22Rv1 (cell line): ENCODE results near the gene UBE4B.
"Not testable (repeated sequence)": the region's sequence is repeated elsewhere in the genome, so short reads cannot be mapped to it uniquely, and the experiment has no call there.

Source experiments
- H3K27ac ChIP-seq: fragments of 450-650 bp; 2 replicates; pipeline ENCODE4 v1.5.1; 2017
- CTCF ChIP-seq: fragments of 450-650 bp; IDR thresholded peaks from 2 replicates; pipeline ENCODE4 v1.5.1; 2017; ENCODE audit warnings: mild to moderate bottlenecking
- ZFX ChIP-seq: fragments of 450-650 bp; IDR thresholded peaks from 2 replicates; pipeline ENCODE4 v1.6.1; 2017; ENCODE audit warnings: antibody characterized with exemption, borderline replicate concordance

Gene UBE4B

DNA sequence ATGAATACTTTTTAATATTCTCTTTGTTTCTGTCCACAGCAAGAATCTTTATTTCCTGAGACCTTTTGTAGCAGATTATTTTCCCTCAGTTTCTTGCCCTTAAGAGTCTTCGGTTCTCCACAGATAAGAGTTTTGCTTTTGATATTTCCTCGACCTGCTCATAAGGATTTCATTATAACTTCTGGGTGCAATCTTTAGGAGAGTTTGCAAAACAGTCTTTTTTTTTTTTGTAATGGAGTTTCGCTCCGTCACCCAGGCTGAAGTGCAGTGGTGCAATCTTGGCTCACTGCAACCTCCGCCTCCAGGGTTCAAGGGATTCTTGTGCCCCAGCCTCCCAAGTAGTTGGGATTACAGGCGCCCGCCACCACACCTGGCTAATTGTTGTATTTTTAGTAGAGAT is 10.1 kb upstream of the UBE4B start:
- no peak for TF ChIP-seq ZFX
- TF ChIP-seq CTCF, result no peak
- no peak overlapping the region for H3K27ac ChIP-seq

DNA sequence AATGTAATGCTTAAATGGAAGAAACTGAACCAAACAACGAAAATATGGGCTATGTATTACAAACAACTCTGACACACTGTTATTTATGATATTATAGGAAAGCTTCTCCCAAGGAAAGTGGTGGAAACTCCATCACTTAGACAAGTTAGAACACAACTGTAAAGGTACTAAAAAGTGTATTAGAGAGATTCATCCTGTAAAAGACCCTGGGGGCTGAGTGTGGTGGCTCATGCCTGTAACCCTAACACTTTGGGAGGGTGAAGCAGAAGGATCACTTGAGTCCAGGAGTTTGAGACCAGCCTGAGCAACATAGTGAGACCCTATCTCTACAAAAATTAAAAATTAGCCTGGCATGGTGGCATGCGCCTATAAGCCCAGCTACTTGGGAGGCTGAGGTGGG is 7.4 kb upstream of the UBE4B start:
- no peak for TF ChIP-seq ZFX
- no peak for TF ChIP-seq CTCF
- no peak overlapping the region for H3K27ac ChIP-seq

DNA sequence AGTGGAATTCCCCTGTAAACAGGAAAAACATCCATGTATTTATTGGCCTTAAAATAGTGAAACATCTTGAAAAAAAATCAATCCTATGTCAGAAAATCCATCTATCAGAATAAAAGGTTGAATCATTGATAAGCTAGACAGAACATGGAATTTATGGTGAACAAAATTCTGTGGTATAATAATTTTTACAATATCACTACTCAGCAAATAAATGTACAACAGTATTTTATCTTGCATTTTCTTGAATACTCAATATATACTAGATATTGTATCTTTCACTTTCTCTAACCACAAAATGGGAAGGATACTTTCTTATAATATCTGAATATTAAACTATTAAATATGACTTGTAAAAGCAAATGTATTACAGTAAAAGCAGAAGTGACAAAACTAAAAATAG is 5.7 kb upstream of the UBE4B start:
- TF ChIP-seq CTCF (no peak), ZFX (no peak)
- H3K27ac ChIP-seq, result no peak overlapping the region

DNA sequence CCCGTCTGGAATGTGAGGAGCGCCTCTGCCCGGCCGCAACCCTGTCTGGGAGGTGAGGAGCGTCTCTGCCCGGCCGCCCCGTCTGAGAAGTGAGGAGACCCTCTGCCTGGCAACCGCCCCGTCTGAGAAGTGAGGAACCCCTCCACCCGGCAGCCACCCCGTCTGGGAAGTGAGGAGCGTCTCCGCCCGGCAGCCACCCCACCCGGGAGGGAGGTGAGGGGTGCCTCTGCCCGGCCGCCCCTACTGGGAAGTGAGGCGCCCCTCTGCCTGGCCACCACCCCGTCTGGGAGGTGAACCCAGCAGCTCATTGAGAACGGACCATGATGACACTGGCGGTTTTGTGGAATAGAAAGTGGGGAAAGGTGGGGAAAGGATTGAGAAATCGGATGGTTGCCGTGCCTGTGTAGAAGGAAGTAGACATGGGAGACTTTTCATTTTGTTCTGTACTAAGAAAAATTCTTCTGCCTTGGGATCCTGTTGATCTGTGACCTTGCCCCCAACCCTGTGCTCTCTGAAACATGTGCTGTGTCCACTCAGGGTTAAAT is 3.7 kb upstream of the UBE4B start:
- H3K27ac ChIP-seq, result not testable (repeated sequence)

- TF ChIP-seq ZFX (no peak), CTCF (no peak)
- no peak overlapping the region; the same call in 1 of the 2 replicates for H3K27ac ChIP-seq
Measured at GRCh38 chr1:10031461-10031860, 1.3 kb upstream of the UBE4B start.

GRCh38 chr1:10033359-10033845 is 644 bp downstream of the UBE4B start:
- H3K27ac ChIP-seq, result peak overlapping the region; percentile 96
- TF ChIP-seq ZFX (no peak), CTCF (no peak)

DNA sequence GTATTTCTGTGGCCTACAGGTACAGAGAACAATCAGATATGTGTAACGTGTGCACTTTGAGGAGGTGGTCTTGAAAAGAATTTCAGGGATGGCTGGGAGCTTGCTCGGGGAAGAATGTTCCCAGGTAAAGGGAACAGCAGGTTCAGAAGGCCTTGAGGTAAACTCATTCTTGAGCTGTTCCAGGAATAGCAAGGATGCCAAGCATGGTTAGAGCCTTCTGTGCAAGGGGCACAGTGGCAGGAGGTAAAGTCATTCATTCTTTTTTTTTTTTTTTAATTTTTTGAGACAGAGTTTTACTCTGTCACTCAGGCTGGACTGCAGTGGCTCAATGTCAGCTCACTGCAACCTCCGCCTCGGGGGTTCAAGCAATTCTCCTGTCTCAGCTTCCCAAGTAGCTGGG is 10.0 kb downstream of the UBE4B start:
- TF ChIP-seq ZFX (no peak), CTCF (no peak)
- no peak overlapping the region for H3K27ac ChIP-seq

DNA sequence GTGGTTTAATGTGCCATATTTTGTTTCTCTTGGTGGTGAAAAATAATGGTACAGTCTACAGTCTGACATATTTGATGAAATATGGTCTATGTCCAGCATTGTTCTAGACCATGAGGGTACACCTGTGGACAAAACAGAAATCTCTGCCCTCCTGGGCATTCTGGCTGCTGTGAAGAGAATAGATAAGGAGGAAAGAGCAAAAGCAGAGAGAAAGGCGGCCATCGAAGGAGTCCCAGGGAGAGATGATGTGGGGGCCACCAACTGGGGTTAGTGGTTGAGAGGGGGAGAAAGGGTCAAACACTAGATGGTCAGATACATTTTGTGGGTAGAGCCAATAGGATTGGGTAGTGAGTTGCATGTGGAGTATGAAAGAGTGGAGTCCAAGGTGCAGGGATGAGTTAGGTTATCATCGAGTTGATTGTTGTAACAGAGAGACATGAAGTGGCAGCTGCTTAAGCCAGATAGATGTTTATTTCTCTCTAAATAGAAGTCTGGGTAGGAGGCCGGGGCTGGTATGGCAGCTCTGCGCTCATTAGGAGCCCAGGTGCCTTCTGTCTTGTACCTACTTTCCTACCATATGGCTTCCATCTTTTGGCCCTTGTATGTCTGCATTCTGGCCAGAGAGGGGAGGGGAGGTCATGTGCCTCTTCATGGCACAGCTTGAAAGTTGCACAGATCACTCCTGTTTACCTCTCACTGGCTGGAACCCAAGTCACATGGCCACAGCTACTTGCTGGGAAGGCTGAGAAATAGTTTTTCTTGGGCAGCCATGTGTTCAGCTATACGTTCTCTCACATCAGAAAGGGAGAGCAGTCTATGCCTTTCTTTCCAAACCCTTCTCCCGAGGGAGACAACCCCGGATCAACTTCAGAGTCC is 13.0 kb downstream of the UBE4B start:
- H3K27ac ChIP-seq, result peak overlapping the region; percentile 52
- TF ChIP-seq ZFX (no peak), CTCF (no peak)
